ENCODE results near the gene CFAP65.

Gene CFAP65

GRCh38 chr2:219060821-219061791 is 19.8 kb upstream of the CFAP65 start, which contains the start of gene IHH:
Gene IHH (minus strand): TSS chr2:219060921. CDS start chr2:219060467, 454 bp downstream.
- peak; percentile 67 for DNase-seq (ENCODE audit: low spot score)

- peak; percentile 14 for DNase-seq (ENCODE audit: low spot score)
Measured at GRCh38 chr2:219059725-219060682, 18.7 kb upstream of the CFAP65 start.

GRCh38 chr2:219059375-219059724 is 18.0 kb upstream of the CFAP65 start:
- no peak for DNase-seq (ENCODE audit: low spot score)

- DNase-seq (ENCODE audit: low spot score) = peak; percentile 46
Measured at GRCh38 chr2:219058541-219059374, 17.4 kb upstream of the CFAP65 start.

- peak; percentile 70 for DNase-seq (ENCODE audit: low spot score)
Measured at GRCh38 chr2:219057709-219058540, 16.6 kb upstream of the CFAP65 start.

- DNase-seq (ENCODE audit: low spot score) = no peak
Measured at GRCh38 chr2:219056896-219057708, 15.8 kb upstream of the CFAP65 start.

- DNase-seq (ENCODE audit: low spot score) = no peak
Measured at GRCh38 chr2:219056176-219056895, 15.0 kb upstream of the CFAP65 start.

GRCh38 chr2:219054956-219055903 is 13.9 kb upstream of the CFAP65 start:
- DNase-seq (ENCODE audit: low spot score) = no peak

- peak; percentile 57 for DNase-seq (ENCODE audit: low spot score)
Measured at GRCh38 chr2:219049282-219049681, 8.0 kb upstream of the CFAP65 start.

GRCh38 chr2:219045937-219046550 is 4.7 kb upstream of the CFAP65 start:
- peak; percentile 41 for DNase-seq (ENCODE audit: low spot score)

- DNase-seq (ENCODE audit: low spot score) = peak; percentile 28
Measured at GRCh38 chr2:219042750-219043149, 1.4 kb upstream of the CFAP65 start.

- DNase-seq (ENCODE audit: low spot score) = no peak
Measured at GRCh38 chr2:219042157-219042556, 841 bp upstream of the CFAP65 start.

GRCh38 chr2:219038600-219038999 is 2.7 kb downstream of the CFAP65 start:
- DNase-seq (ENCODE audit: low spot score) = no peak

GRCh38 chr2:219037783-219038499 is 3.4 kb downstream of the CFAP65 start:
- DNase-seq (ENCODE audit: low spot score) = no peak

- DNase-seq (ENCODE audit: low spot score) = no peak
Measured at GRCh38 chr2:219035942-219036341, 5.4 kb downstream of the CFAP65 start.

GRCh38 chr2:219034823-219035222 is 6.5 kb downstream of the CFAP65 start:
- no peak for DNase-seq (ENCODE audit: low spot score)

Data from LoVo (cell line).